SK-N-SH (cell line): ENCODE data around the gene DCLK1. TPM values are rescaled to one million over a fixed set of nuclear protein-coding genes. Genes with fewer than 3 reads are reported as not detected.
A peak's percentile ranks its signal among the peaks of the same experiment; 100 is the strongest.

ENCODE experiments used
- CTCF ChIA-PET: fragments of 300-600, 350-600 bp; formaldehyde crosslinking; extraction: SDS; loops from one replicate; lab custom pipeline; 2021; lab: Yijun Ruan, JAX
- POLR2A ChIA-PET: fragments of 350-600 bp; sonication (Branson Sonifier 250); formaldehyde crosslinking; extraction: SDS; loops from one replicate; lab custom pipeline; 2020; ENCODE audit warnings: antibody characterized with exemption, inconsistent platforms; lab: Yijun Ruan, JAX
- DNase-seq: peaks from one replicate; pipeline ENCODE4 v3.0.0; 2012
- H2AFZ ChIP-seq: fragments of 200-600 bp; sonication (generic); 2 replicates; pipeline ENCODE4 v1.8.1; 2016; ENCODE audit warnings: antibody characterized with exemption, mild to moderate bottlenecking, low read depth
- H3F3A ChIP-seq: fragments of 200-600 bp; sonication (generic); replicated peaks from 2 replicates; pipeline ENCODE3; 2016; ENCODE audit warnings: antibody characterized with exemption, mild to moderate bottlenecking; ENCODE audit not compliant: insufficient read depth
- H3K27ac ChIP-seq, 2 experiments: fragments of 200-500 bp in 1 of 2; fragments of 200-600 bp in 1 of 2; sonication (Bioruptor generic) in 1 of 2; sonication (generic), shearing (Covaris generic) in 1 of 2; 2 replicates each; pipeline versions ENCODE4 v1.5.1 to v1.6.1; 2014 to 2016; ENCODE audit warnings: low read depth in 2 of 2, inconsistent platforms in 1 of 2, low read length in 1 of 2, mild to moderate bottlenecking in 1 of 2, mixed read lengths in 1 of 2
- H3K27me3 ChIP-seq: fragments of 200-600 bp; sonication (generic), shearing (Covaris generic); 2 replicates; pipeline ENCODE4 v1.6.1; 2016; ENCODE audit warnings: mixed run types; ENCODE audit not compliant: insufficient read depth
- H3K36me3 ChIP-seq, 2 experiments: fragments of 200-500 bp in 1 of 2; fragments of 200-600 bp in 1 of 2; sonication (Bioruptor generic) in 1 of 2; sonication (generic) in 1 of 2; replicated peaks in 1 of 2; 2 replicates each; pipeline versions ENCODE3 to v1.5.1; 2014 to 2016; ENCODE audit warnings: low read length in 1 of 2, mild to moderate bottlenecking in 1 of 2; ENCODE audit not compliant: insufficient read depth in 2 of 2, control insufficient read depth in 1 of 2
- H3K4me1 ChIP-seq, 2 experiments: fragments of 200-500 bp in 1 of 2; fragments of 200-600 bp in 1 of 2; sonication (Bioruptor generic) in 1 of 2; sonication (generic), shearing (Covaris generic) in 1 of 2; 2 replicates each; pipeline versions ENCODE4 v1.5.1 to v1.6.1; 2014 to 2016; ENCODE audit warnings: low read depth in 1 of 2, low read length in 1 of 2, mixed run types in 1 of 2; ENCODE audit not compliant: insufficient read depth in 2 of 2, control insufficient read depth in 1 of 2
- H3K4me2 ChIP-seq: fragments of 200-600 bp; sonication (generic), shearing (Covaris generic); 2 replicates; pipeline ENCODE4 v1.6.1; 2017; ENCODE audit warnings: mixed run types
- H3K4me3 ChIP-seq, 2 experiments: fragments of 200-500 bp in 1 of 2; fragments of 200-600 bp in 1 of 2; sonication (Bioruptor generic) in 1 of 2; sonication (generic), shearing (Covaris generic) in 1 of 2; 2 replicates each; pipeline versions ENCODE4 v1.5.1 to v1.8.1; 2014 to 2016; ENCODE audit warnings: low read depth in 2 of 2, inconsistent platforms in 1 of 2, low read length in 1 of 2, mild to moderate bottlenecking in 1 of 2, mixed read lengths in 1 of 2, moderate library complexity in 1 of 2
- H3K79me2 ChIP-seq: fragments of 200-600 bp; sonication (generic); 2 replicates; pipeline ENCODE4 v1.8.1; 2017; ENCODE audit warnings: mild to moderate bottlenecking; ENCODE audit not compliant: insufficient read depth
- H3K9ac ChIP-seq: fragments of 200-600 bp; sonication (generic); 2 replicates; pipeline ENCODE4 v1.6.1; 2017; ENCODE audit warnings: mixed run types
- H3K9me2 ChIP-seq: fragments of 200-600 bp; sonication (generic); 2 replicates; pipeline ENCODE4 v1.6.1; 2017; ENCODE audit warnings: mixed run types
- H3K9me3 ChIP-seq: fragments of 200-600 bp; sonication (generic); 2 replicates; pipeline ENCODE4 v1.6.1; 2017; ENCODE audit warnings: mixed run types, mild to moderate bottlenecking, moderate library complexity
- H4K20me1 ChIP-seq: fragments of 200-600 bp; sonication (generic); 2 replicates; pipeline ENCODE4 v1.6.1; 2017; ENCODE audit warnings: mild to moderate bottlenecking, mixed run types; ENCODE audit not compliant: insufficient read depth
- CHD2 ChIP-seq: fragments of 150-350 bp; IDR thresholded peaks from 2 replicates; pipeline ENCODE4 v1.6.1; 2018; ENCODE audit warnings: low read length; ENCODE audit not compliant: partially characterized antibody
- EZH2phosphoT487 ChIP-seq: fragments of 200-600 bp; sonication (generic); IDR thresholded peaks from 2 replicates; pipeline ENCODE4 v1.6.1; 2017; ENCODE audit warnings: low read depth, mixed run types, mild to moderate bottlenecking, antibody characterized with exemption, moderate library complexity, borderline replicate concordance
- FOSL2 ChIP-seq: IDR thresholded peaks from 2 replicates; pipeline ENCODE4 v1.4.0; 2012; ENCODE audit warnings: low read depth, mild to moderate bottlenecking, moderate library complexity, borderline replicate concordance
- FOXJ3 ChIP-seq: sonication (generic); formaldehyde crosslinking; IDR thresholded peaks from 2 replicates; pipeline ENCODE4 v1.5.1; 2020; ENCODE audit warnings: mild to moderate bottlenecking, missing genetic modification reagents
- GABPA ChIP-seq: IDR thresholded peaks from 2 replicates; pipeline ENCODE4 v1.4.0; 2012; ENCODE audit warnings: low read depth, mild to moderate bottlenecking
- IRF3 ChIP-seq: fragments of 150-350 bp; IDR thresholded peaks from 2 replicates; pipeline ENCODE4 v1.6.1; 2016; ENCODE audit warnings: mild to moderate bottlenecking, low read depth, low read length
- MAX ChIP-seq: IDR thresholded peaks from 2 replicates; pipeline ENCODE4 v1.4.0; 2012; ENCODE audit warnings: low read depth
- MEF2A ChIP-seq: IDR thresholded peaks from 2 replicates; pipeline ENCODE4 v1.4.0; 2012; ENCODE audit warnings: low read depth, borderline replicate concordance
- MXI1 ChIP-seq: IDR thresholded peaks from 2 replicates; pipeline ENCODE4 v1.6.1; 2012; ENCODE audit warnings: mild to moderate bottlenecking, low read depth, low read length, improper control_type of control experiment
- POLR2AphosphoS5 ChIP-seq: IDR thresholded peaks from 2 replicates; pipeline ENCODE4 v1.6.1; 2012; ENCODE audit warnings: low read depth, low read length
- RFX5 ChIP-seq: IDR thresholded peaks from 2 replicates; pipeline ENCODE4 v1.6.1; 2012; ENCODE audit warnings: mild to moderate bottlenecking, improper control_type of control experiment, low read length
- RXRA ChIP-seq: IDR thresholded peaks from 2 replicates; pipeline ENCODE4 v1.4.0; 2012; ENCODE audit warnings: low read depth, mild to moderate bottlenecking, borderline replicate concordance
- SIN3A ChIP-seq: IDR thresholded peaks from 2 replicates; pipeline ENCODE4 v1.6.1; 2012; ENCODE audit warnings: low read depth, mild to moderate bottlenecking, low read length, moderate library complexity, borderline replicate concordance
- TAF1 ChIP-seq: IDR thresholded peaks from 2 replicates; pipeline ENCODE4 v1.6.1; 2012; ENCODE audit warnings: low read depth, mild to moderate bottlenecking, low read length, moderate library complexity, borderline replicate concordance
- TCF12 ChIP-seq: IDR thresholded peaks from 2 replicates; pipeline ENCODE4 v1.4.0; 2012
- TEAD4 ChIP-seq: IDR thresholded peaks from 2 replicates; pipeline ENCODE4 v1.4.0; 2012; ENCODE audit warnings: mild to moderate bottlenecking, borderline replicate concordance; ENCODE audit not compliant: insufficient read depth
- USF2 ChIP-seq: fragments of 150-350 bp; IDR thresholded peaks from 2 replicates; pipeline ENCODE4 v1.6.1; 2017; ENCODE audit warnings: antibody characterized with exemption, low read length, low read depth, borderline replicate concordance
- WGBS: methylation state at CpG from one replicate; pipeline ENCODE4 v1.1.6; 2017; ENCODE audit warnings: low lambda C conversion rate; 5-methylcytosine and 5-hydroxymethylcytosine counted together
- polyA plus RNA-seq, 3 experiments: library from polyadenylated mRNA; depleted of rRNA; stranded (reverse); fragments of >200 nt; gene quantifications; 2 replicates each; pipeline ENCODE4 v1.2.3, GENCODE V29; 2012

DCLK1 gene
- polyA plus RNA-seq, 1 of the 3 experiments (the other 2 are of a cell fraction): 1.1 TPM

GRCh38 chr13:36130193-36130551, 1.0 kb downstream of the DCLK1 start:
- Histone ChIP-seq H3K4me3 (peak overlapping the region; percentile 61 to 75), H4K20me1 (no peaks in the 10 kb centered on the region), H3K27ac (no peak overlapping the region), H3K9ac (peak overlapping the region; percentile 34; the same call in 1 of the 2 replicates), H3F3A (no peaks in the 10 kb centered on the region), H3K79me2 (peaks cover 3% of the 10 kb centered on the region; the same call in 1 of the 2 replicates), H3K9me3 (no peaks in the 10 kb centered on the region), H3K9me2 (no peaks in the 10 kb centered on the region), H3K36me3 (no peaks in the 10 kb centered on the region), H3K27me3 (no peaks in the 10 kb centered on the region), H3K4me2 (peak overlapping the region; percentile 84), H2AFZ (peak overlapping the region; percentile 86; the same call in 1 of the 2 replicates), H3K4me1 (peaks cover 11% of the 10 kb centered on the region in 2 experiments; a peak in 3 of 4 replicates)
- 43% methylated on average over 11 of the region's 13 CpGs for WGBS
- ChIA-PET POLR2A (no interaction called here), CTCF (interaction anchor here (1.0 to 1.6 kb wide), 3 partner anchors 15 to 145 kb away, joined by 4 to 7 read pairs (median 5); no protein-coding TSS in a partner anchor)
- no peak for DNase-seq
- TF ChIP-seq MEF2A (no peak), IRF3 (no peak), TAF1 (no peak), RXRA (no peak), POLR2AphosphoS5 (no peak), MAX (no peak)

- WGBS: 76% methylated on average over 4 of the region's 4 CpGs
- no peak for TF ChIP-seq EZH2phosphoT487
- TF ChIP-seq FOSL2: no peak
- no peak for TF ChIP-seq FOXJ3
- Histone ChIP-seq H3K9me2 (no peaks in the 10 kb centered on the region), H3K4me3 (no peak overlapping the region), H2AFZ (no peak overlapping the region), H3K27ac (no peak overlapping the region), H3K4me2 (peak overlapping the region; percentile 84), H3K36me3 (no peaks in the 10 kb centered on the region), H3F3A (no peaks in the 10 kb centered on the region), H3K4me1 (peaks cover 8 to 11% of the 10 kb centered on the region in 2 experiments; a peak in 3 of 4 replicates), H3K79me2 (peaks cover 3% of the 10 kb centered on the region; the same call in 1 of the 2 replicates), H3K27me3 (no peaks in the 10 kb centered on the region), H4K20me1 (no peaks in the 10 kb centered on the region), H3K9me3 (no peaks in the 10 kb centered on the region), H3K9ac (no peak overlapping the region)
- ChIA-PET POLR2A (no interaction called here), CTCF (interaction anchor here (0.9 kb wide), 2 partner anchors 11 to 37 kb away, joined by 3 read pairs; no protein-coding TSS in a partner anchor)
- no peak for DNase-seq
These were observed 1.6 kb downstream of the DCLK1 start for GRCh38 chr13:36129539-36129938.

- H3F3A ChIP-seq: no peaks in the 10 kb centered on the region
- no peak overlapping the region for H2AFZ ChIP-seq
- no peaks in the 10 kb centered on the region for H3K36me3 ChIP-seq
- H4K20me1 ChIP-seq: no peaks in the 10 kb centered on the region
- peaks cover 3% of the 10 kb centered on the region; the same call in 1 of the 2 replicates for H3K79me2 ChIP-seq
- H3K9me3 ChIP-seq: no peaks in the 10 kb centered on the region
- no peaks in the 10 kb centered on the region for H3K9me2 ChIP-seq
- no peak overlapping the region for H3K4me3 ChIP-seq
- H3K9ac ChIP-seq: no peak overlapping the region
- no peak for TF ChIP-seq GABPA
- TF ChIP-seq MXI1: no peak
- TF ChIP-seq IRF3: no peak
- TF ChIP-seq USF2: no peak
- TF ChIP-seq TCF12: no peak
- TF ChIP-seq SIN3A: no peak
- TF ChIP-seq TEAD4: no peak
- TF ChIP-seq RFX5: no peak
- no peak for TF ChIP-seq CHD2
- H3K4me1 ChIP-seq: peaks cover 3 to 10% of the 10 kb centered on the region in 2 experiments; a peak in 2 of 4 replicates
- H3K27ac ChIP-seq: no peak overlapping the region
- H3K4me2 ChIP-seq: no peak overlapping the region
- no peak for DNase-seq
- 71% methylated on average over 3 of the region's 3 CpGs for WGBS
- CTCF ChIA-PET: no interaction called here
- no peaks in the 10 kb centered on the region for H3K27me3 ChIP-seq
- POLR2A ChIA-PET: no interaction called here
These were observed 4.7 kb downstream of the DCLK1 start for GRCh38 chr13:36126491-36126890.
